GM19397 (cell line): ENCODE measurements around the gene RARB.

Experiments used
- ATAC-seq: cut with Tn5 transposase; IDR thresholded peaks from one replicate; pipeline ENCODE4 v1.9.1; 2021; ENCODE audit warnings: mild to moderate bottlenecking, moderate library complexity; ENCODE audit not compliant: unreplicated experiment

Gene RARB

DNA sequence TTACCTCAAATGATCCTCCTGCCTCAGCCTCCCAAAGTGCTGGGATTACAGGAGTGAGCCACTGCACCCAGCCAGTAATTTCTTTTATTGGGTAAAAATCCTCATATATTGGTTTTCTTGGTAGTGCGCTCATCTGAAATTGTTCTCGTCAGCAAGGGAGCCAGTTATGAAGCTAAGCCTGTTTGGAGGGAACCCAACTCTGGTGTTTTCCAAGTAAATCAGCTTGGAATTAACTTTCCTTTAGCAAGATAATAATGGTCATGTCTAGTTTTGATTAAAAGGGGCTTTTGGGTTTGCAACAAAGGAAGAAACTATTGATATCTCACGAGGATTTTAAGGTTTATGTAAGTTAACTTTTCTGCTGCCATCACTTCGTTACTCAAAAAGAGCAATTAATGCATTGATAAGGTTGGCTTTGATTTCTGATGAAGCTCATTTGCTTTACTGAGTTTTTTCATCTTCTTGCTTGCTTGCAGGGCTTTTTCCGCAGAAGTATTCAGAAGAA lies 72.7 kb downstream of the RARB start:
- no peak for ATAC-seq

DNA sequence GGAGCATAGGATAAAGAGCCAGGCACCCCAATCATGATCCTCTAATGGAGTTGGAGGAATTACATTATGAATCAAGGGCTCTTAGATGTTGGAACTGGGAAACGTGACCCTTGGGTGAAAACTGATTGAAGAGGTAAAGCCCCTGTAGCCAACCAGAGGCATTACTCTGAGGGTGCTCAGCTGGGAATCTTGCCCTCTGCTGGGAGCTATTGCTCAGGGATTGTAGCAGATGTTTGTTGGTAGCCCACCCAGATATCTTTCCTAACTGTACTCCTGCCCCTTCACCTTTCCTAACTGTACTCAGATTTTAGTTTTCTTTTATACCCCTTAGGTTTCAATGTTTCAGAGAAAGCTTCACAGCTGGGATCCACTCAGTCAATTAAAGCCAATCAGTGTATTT lies 74.2 kb downstream of the RARB start:
- no peak for ATAC-seq

DNA sequence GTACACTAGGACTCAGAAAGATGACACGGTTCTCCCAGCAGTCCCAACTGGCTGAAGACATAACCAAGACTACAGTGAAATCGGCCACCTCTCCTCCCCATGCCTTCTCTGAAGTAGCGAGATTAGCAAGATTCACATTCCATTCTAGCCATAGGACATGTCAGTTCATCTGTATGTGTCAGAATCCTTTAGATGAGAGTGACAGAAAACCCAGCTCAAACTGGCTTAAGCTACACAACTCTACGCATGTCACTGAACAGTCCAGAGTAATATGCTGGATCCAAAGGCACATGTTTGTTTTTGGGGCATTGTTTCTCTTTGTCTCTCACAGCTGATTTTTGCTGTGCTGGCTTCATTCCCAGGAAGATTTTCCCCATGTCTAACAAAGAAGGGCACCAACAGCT lies 75.8 kb downstream of the RARB start:
- ATAC-seq = no peak

DNA sequence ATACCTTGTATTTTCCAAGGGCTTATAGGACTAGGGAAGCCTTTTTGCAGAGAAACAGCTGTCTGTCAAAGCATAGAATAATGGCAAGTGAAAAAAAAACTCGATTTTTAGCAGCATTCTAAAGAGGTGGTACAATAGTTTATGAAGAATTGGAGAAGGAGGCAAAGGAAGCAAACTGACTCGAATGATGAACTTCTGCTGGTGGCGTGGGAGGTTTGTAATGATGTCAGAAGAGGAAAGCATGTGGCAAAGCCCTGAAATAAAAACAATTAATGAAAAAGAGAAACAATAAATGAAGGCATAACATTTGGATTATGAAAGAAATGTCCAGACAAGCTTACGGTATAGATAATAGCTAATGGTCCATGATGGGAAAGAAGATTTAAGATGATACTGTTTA lies 77.5 kb downstream of the RARB start:
- ATAC-seq = no peak

DNA sequence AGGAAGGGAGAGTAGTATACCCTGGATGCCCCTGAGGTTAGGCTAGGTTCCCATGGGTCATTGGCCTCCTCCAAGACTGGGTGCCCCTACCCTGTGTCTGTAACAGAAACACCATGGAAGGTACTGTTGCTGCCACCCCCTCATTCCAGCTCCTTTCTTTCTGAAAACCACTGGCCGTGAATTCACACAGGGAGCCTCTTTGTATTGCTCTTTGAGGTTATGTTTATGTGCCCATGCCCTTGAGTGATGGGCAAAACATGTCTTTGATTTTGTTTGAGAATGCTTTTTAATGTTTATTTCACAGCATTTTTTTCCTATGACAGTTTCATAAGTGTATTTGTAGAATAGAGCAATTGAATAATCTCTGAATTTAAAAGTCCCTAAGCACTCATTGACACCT lies 79.7 kb downstream of the RARB start:
- ATAC-seq = no peak

DNA sequence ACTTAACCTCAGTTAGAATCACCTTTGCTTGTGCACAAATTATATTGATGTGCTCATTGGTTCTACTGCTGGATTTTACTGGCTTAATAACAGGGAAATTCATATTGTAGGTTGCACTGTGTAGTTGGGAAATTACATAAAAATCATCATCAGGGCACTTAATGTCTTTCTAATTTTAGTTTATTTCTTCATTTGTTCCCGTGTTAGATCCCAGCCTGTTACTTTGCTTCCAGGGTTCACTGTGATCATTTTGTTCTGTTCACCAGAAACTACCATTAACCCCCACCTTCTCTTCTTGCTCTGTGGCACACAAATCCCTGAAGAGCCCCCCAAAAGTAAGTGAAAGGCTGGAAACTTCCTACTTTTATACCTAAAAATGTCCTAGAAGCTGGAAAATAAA lies 80.4 kb downstream of the RARB start:
- ATAC-seq = no peak

DNA sequence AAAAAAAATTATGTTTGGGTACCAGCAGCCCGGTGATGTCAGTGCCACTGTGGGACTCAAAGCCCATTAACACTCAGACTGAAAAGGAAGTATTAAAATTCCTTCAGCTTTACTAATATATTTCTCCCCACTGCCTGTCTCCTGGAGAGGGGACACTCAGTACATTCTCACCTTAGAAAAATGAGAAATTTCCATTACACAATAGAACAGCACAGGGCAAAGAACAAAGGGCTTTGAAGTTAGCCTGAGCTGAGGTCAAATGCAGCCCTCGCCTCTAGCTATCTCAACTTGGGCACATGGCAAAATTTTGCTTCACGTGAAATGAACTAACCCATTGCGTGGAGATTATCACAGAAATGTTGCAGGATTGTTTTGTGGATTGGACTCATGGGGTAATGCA lies 80.8 kb downstream of the RARB start:
- ATAC-seq = no peak

DNA sequence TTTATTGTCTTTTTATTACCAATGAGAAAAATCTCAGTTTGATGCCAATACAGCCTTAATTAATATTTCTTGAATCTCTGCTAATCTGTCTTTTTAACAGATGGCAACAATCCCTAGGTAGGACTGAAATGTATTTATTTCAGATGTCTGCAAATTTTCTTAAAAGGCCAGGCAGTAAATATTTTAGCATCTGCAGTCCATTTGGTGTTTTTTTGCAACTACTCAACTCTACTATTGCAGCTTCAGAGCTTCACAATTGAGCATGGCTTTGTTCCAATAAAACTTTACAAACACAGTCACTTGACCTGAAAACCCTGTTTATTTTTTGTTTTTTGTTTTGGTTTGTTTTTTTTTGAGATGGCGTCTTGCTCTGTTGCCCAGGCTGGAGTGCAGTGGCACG lies 82.7 kb downstream of the RARB start:
- no peak for ATAC-seq

DNA sequence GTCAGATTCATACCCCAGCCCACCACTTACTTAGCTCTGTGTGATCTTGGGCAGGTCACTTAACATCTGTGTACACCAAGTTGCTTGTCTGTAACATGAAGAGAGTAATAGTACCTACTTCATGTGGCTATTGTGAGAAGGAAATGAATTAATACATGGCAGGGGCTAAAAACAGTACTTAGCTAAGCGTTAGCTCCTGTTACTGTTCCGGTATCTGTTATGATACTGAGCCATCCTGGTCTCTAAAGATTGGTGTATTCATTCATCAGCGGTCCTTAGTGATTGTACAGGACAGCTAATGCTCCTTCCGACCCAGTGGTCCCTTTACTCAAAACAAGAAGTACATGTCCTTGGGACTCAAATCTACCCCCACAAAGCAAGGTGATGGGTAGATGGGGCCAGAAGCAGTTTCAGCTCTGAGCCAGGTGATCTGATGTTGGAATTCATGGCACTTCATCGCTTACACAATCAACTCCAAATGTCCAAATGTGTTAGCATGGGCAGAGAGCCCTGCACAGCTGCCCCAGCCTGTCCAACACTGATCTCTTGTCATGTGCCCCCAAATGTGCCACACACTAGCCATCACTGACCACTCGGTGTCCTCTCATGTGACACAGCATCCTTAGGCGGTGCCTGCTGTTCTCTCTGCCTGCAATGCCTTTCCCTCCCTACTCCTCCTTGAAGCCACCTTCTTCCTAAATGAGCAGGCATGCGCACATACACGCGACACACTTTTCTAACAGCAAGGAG lies 84.1 kb downstream of the RARB start:
- no peak for ATAC-seq

DNA sequence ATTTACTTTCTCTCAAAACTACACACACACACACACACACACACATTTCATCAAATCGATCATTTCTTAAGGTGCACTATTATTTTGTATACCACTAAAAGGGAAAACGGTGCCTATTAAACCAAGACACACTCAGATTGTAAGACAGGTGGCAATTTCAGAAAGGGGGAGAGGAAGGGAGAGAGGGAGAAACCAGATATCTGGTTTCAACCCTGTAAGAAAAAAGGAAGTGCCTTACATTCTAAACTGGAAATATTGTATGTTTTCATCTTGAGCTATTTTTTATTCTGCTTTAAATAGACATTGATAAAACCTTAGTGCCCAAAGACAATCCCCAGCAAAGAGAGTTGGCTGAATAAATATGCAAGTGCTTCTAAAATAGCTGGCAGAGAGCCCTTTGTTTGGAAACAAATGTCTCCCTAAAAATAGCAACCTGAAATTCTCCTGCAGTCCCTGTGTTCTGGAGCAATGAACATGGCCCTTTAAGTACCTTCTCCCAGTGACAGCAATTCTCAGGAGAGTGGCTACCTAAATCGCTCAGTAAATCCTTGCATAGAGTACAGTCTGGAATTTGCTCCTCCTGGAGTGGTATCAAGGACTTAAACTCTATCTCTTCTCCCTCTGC lies 85.7 kb downstream of the RARB start:
- ATAC-seq = no peak

DNA sequence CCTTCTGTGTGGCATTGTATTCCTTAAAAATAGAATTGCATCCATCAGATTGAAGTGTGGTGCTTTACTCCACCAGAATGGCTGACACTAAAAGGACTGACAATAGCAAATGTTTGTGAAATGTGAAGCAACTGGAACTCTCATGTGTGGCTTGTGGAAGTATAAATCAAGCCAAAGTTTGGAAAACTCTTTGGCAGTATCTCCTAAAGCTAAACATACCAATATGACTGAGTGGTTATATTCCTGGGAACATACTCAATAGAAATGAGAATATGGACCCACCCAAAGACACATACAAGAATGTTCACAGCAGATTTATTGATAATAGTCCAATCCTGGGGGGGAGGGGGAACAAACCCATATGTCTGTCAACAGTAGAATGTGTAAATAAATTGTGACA lies 87.1 kb downstream of the RARB start:
- ATAC-seq = no peak

DNA sequence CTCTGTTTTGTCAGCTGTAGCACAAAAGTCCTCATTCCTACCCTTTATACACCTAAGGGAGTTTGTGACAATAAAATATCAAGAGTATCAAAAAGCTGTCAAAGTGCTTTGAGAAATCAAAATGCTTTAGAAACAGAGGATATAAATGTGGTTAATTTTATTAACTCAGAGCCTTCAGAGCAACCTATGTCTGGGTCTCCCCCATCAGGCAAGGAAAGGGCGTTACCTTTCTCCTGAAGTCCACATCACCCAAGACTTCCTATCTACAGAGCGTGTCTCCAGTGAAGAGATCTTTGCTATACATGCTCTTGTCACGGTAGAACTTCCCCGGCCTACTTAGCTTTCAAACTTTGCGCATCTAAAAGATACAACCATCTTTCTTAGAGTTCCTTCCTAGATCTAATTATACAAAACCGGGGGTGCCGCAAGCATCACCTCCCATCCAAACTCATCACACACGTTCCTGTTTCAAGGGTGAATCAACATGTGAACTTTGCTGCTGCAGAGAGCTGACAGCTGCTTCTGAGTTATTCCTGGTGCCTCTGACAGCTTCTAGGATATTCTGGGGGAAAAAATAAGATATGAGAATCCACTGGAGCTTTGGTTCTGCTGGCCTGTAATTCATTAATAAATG lies 93.0 kb downstream of the RARB start:
- ATAC-seq = no peak

DNA sequence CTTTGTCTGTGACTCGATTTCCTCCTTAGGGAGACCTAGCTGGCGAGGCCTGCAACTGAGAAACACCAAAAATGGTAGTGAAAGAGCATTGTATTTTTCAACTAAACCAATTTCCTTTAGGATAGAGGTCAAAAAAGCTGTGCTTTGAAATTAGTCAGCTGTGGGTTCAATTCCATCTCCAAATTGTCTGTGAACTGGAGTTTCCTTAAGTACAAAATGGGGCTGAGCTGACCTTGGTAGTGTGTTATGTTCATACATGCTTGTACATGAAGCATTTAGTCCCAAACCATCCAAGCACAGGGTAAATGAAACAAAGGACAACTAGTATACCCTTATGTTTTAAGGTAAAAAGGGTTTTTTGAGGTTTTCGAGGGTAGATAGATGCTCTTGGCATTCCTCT lies 99.3 kb downstream of the RARB start:
- no peak for ATAC-seq

DNA sequence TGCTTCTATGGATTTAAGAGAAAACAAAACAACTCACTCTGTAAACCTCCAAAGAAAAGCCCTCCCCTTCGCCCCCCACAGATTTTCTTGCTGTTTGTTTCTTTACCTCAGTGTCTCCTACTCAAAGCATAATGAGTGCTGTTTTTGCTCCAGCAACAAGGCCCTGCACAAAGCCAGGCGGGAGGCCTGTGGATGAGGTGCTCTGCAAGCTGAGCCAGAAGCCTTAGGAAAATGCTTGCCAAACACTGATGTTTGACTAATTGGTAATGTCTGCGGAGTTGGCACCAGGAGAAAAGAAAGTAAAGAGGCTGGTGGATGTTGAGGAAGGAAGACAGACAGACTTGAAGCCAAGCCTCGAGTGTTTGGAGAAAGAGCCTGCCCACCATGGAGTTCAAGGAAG lies 99.7 kb downstream of the RARB start:
- ATAC-seq = no peak

DNA sequence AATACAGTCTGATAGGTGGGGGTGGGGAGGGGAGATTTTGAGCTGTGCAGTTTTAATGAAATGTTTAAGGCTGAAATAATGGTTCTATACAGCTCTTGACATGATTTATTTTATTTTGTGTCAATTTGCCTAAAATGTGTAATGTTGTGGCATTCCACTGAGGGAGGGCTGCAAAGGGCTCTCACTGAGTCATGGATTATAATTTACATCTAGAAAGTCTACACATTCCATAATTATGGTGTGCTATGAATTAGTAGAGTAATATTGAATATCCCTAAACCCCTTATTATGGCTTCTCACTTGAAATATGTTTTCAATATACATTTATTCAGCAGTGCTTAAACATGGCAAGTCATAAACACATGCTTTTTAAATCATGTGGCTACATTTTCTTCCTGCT lies 103.9 kb downstream of the RARB start:
- no peak for ATAC-seq

DNA sequence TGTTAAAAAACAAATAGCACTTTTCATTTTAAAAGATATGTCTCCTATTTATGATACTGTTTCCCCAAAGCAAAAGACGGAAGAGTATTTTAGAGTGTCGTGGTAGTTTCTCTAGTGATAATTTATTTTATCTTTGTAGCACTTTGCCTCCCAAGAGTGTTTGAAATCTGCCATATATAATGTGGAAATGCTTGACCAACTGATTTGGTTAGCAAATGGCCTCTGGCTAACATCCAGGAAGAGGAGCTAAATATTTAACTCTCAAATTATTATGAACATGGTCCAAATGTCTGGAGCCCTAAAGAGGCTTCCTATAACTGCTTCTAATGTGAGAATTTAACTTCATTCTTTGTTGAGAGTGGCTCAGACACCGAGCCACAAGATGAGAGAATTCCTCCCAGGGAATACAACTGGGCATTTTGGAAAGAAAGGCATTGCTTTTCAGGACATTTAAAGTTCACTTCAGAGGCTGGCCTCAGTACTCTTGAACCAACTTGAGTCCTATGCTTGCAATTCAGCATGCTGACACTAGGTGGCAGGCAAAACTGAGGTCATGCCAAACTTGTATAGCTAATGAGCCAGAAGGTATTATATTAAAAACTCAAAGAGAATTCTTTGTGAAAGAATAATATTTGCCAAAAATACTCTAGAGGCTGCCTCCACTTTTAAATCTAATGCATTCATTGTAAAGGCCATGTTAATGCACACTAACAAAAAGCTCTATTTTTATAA lies 104.5 kb downstream of the RARB start:
- no peak for ATAC-seq

DNA sequence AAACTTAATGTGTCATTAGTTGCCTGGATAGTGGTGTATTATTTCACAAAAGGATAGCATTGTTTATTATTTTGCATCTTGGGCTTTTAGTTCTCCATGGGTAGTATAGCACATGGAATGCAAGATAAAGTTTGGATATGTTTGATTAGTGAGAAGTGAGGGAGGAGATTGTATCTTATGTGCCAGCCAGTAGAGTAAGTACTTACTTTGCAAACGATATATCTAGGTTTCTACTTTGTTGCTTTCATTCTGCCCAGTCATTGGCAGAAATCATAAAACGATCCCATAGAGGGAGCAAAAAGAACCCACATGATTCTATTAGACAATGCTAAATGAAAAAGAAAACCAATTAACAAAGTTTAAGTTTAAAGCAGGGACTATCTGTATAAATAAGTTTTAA lies 105.3 kb downstream of the RARB start:
- no peak for ATAC-seq

DNA sequence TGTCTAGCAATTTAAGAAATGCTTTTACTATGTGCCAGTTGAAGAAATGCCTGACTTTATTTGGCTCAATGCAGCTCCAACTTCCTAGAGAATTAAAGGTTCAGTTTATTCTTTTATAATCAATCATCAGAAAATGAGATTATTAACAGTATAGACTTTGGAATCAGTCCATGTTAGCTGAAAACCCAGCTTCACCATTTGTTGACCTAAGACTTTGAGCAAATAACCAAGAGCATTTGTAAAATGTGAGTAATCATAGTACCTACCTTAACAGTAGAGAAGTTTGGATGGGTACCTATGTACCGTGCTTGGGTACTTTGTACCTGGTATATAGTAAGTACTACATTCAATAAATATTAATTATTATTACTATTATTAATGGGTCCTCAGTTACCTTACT lies 105.9 kb downstream of the RARB start:
- no peak for ATAC-seq

DNA sequence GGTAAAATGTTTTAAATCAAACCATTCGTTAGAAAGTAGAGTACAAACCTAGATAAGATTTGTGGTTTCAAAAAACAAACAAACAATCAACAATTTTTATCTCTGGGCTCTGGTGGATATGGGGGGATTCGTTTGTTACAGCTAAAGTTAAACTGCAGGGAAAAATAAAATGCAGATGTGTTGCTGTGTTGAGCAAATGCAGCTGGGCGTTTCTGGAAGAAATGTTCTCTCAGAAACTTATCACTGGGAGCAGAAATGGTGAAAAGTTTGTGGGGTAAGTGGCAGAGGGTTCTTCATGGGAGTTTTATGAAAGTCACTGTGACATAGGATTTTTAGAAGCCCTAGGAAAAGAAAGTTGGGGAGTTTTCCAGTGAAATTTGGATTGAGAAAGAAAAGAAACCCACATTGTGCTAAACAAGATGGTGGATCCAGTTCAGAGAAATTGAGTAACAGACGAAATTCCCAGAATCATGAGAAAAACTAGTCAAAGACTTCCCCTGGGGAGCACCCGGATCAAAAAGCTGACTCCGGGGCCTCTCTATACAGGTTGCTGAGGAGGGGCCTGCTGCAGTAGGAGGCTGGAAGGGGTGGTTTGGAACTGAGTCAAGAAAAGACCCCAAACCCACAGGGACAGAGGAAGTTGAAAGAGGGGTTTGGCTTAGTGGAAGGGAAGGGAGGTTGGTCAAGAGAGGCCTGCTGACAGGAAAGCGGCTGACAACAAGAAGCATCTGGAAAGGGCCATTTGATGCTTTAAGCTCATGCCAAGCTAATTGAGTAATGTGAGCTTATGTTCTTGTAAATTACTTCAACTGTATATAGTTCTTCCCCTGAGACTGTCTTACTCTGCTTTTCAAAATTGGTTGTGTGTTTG lies 108.7 kb downstream of the RARB start:
- ATAC-seq = no peak

DNA sequence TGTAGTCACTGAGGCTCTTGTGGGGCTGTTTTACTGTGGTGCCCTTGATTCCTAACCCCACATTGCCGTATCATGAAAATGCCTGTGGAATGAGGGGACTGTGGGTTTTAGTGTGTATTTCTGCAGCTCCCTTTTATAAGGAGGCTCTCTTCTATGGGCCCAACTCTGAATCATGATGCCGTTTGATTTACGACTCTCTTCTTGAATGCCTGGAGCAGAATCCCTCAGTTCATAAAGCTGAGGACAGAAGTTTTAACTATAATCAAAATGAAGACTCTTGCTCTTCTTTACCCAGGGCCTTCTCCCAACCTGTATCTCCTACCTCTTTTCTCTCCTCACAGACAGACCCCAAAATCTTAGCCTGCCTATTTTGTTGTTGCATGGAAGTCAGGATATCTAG lies 109.5 kb downstream of the RARB start:
- ATAC-seq = no peak

DNA sequence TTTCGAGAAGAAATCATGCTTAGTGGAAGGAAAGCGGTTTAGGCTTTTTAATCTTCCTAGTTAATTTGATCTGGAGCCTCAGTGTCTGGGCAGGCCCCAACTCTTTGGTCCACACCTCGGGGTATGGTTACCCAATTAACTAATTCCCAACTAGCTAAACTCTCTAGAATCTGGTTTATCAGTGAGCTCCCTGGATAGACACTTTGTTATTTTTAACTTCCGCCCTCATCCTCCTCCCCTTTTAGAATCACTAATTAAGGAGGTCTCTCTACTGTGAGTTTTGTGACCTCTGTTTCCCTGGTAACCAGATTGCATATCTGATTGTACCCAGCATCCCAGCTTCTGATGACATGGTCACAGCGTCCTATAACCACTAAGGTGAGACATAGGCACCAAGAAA lies 112.2 kb downstream of the RARB start:
- no peak for ATAC-seq
